Tibial artery (tissue), 4 donors: Measurements from ENCODE around the gene DDX4.

ENCODE experiments used
- DNase-seq, 2 donors: peaks; one replicate each; pipeline ENCODE4 v3.0.0-alpha.2; 2019
- H3K27ac ChIP-seq, 2 donors: fragments of 200-600 bp; sonication (generic) in 1 of 2; 1 replicate in 1 of 2; 2 replicates in 1 of 2; pipeline ENCODE4 v1.5.1; 2018 to 2019; ENCODE audit warnings: mild to moderate bottlenecking in 1 of 2
- H3K27me3 ChIP-seq, 2 donors: fragments of 200-600 bp; sonication (generic) in 1 of 2; one replicate each; pipeline versions ENCODE4 v1.5.1 to v1.6.0; 2016 to 2019
- H3K36me3 ChIP-seq, 3 donors: fragments of 200-600 bp; sonication (generic) in 2 of 3; one replicate each; pipeline ENCODE4 v1.5.1; 2016 to 2019; ENCODE audit warnings: mild to moderate bottlenecking in 2 of 3
- H3K4me1 ChIP-seq, 4 donors: fragments of 200-600 bp; sonication (generic) in 2 of 4; 1 replicate in 3 of 4; 2 replicates in 1 of 4; pipeline ENCODE4 v1.5.1; 2016 to 2019
- H3K4me3 ChIP-seq, 2 donors: fragments of 200-600 bp; sonication (generic) in 1 of 2; 1 replicate in 1 of 2; 2 replicates in 1 of 2; pipeline ENCODE4 v1.5.1; 2018 to 2019; ENCODE audit warnings: mild to moderate bottlenecking in 2 of 2
- H3K9me3 ChIP-seq, 3 donors: fragments of 200-600 bp; sonication (generic) in 1 of 3; one replicate each; pipeline ENCODE4 v1.5.1; 2016 to 2019
- CTCF ChIP-seq, 2 experiments: fragments of 200-600 bp in 1 of 2; fragments of 450-650 bp in 1 of 2; IDR thresholded peaks; one replicate each; pipeline ENCODE4 v1.5.1; 2017 to 2019; ENCODE audit warnings: antibody characterized with exemption in 2 of 2, mild to moderate bottlenecking in 1 of 2, moderate library complexity in 1 of 2
- intact Hi-C: fragments of 100-400 bp; cut with DNase I; formaldehyde crosslinking; loops from one replicate; pipeline ENCODE4 v1.15.0; 2023; ENCODE audit warnings: low total_unique reads

The DDX4 gene

GRCh38 chr5:55850839-55851674 is 113.2 kb downstream of the DDX4 start, which contains the start of gene IL31RA:
TSS of gene IL31RA (plus strand) at chr5:55851357. CDS start at chr5:55851571, 214 bp downstream.
- Histone ChIP-seq H3K4me3 (peak within 1 kb of the TSS in 1 of 2 donors; percentile 33), H3K9me3 (no peaks in the 10 kb centered on the region)

DNA sequence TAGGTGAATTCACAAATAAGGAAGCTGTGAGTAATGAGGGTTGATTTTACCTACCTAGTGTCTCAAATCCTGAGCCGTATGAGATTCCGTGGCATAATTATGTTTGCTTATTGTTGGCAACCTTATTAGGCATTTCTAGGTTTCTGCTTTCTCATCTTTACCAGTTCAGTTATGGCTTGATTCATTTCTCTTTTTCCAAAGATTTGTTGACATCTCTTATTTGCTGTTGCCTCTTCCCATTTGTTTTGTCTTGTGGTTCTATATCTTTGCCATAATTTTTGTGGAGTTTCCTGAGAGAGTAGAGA is 113.8 kb downstream of the DDX4 start:
- Histone ChIP-seq H3K4me3 (peak overlapping the region in 1 of 2 donors; percentile 33), H3K27ac (no peak overlapping the region), H3K36me3 (no peaks in the 10 kb centered on the region), H3K9me3 (no peaks in the 10 kb centered on the region), H3K4me1 (peaks cover 0 to 14% (median 0%) of the 10 kb centered on the region in 4 donors), H3K27me3 (no peaks in the 10 kb centered on the region)
- intact Hi-C loops = no loop called here
- TF ChIP-seq CTCF (IDR thresholded peaks at IDR 0.05) = no peak
- DNase-seq = no peak

More at GRCh38 chr5:55850839-55851674, 113.2 kb downstream of the DDX4 start, which contains the start of gene IL31RA:
- H3K27me3 ChIP-seq = no peaks in the 10 kb centered on the region
- intact Hi-C loops = no loop called here
- H3K36me3 ChIP-seq = no peaks in the 10 kb centered on the region
- no peak within 1 kb of the TSS for H3K27ac ChIP-seq
- TF ChIP-seq CTCF (IDR thresholded peaks at IDR 0.05) = no peak
- H3K4me1 ChIP-seq = peaks cover 0 to 14% (median 0%) of the 10 kb centered on the region in 4 donors
- no peak for DNase-seq

GRCh38 chr5:55852503-55852902 is 114.6 kb downstream of the DDX4 start:
- no peak overlapping the region for H3K4me3 ChIP-seq
- TF ChIP-seq CTCF (IDR thresholded peaks at IDR 0.05) = no peak
- intact Hi-C loops = no loop called here
- no peak for DNase-seq
- H3K27ac ChIP-seq = no peak overlapping the region
- H3K9me3 ChIP-seq = no peaks in the 10 kb centered on the region
- H3K27me3 ChIP-seq = no peaks in the 10 kb centered on the region
- peaks cover 0 to 14% (median 0%) of the 10 kb centered on the region in 4 donors for H3K4me1 ChIP-seq
- H3K36me3 ChIP-seq = no peaks in the 10 kb centered on the region

- Histone ChIP-seq H3K4me3 (no peak overlapping the region), H3K27ac (no peak overlapping the region), H3K36me3 (no peaks in the 10 kb centered on the region), H3K27me3 (no peaks in the 10 kb centered on the region), H3K9me3 (no peaks in the 10 kb centered on the region), H3K4me1 (peaks cover 0 to 14% (median 0%) of the 10 kb centered on the region in 4 donors)
- no peak for DNase-seq
- intact Hi-C loops = no loop called here
- no peak for TF ChIP-seq CTCF (IDR thresholded peaks at IDR 0.05)
Observed at GRCh38 chr5:55853041-55853670, 115.3 kb downstream of the DDX4 start.

- TF ChIP-seq CTCF (IDR thresholded peaks at IDR 0.05) = no peak
- no peaks in the 10 kb centered on the region for H3K36me3 ChIP-seq
- H3K4me3 ChIP-seq = no peak overlapping the region
- intact Hi-C loops = no loop called here
- peaks cover 0 to 14% (median 0%) of the 10 kb centered on the region in 4 donors for H3K4me1 ChIP-seq
- no peaks in the 10 kb centered on the region for H3K27me3 ChIP-seq
- H3K9me3 ChIP-seq = no peaks in the 10 kb centered on the region
- H3K27ac ChIP-seq = no peak overlapping the region
- DNase-seq = no peak
Observed at GRCh38 chr5:55853818-55854217, 116.0 kb downstream of the DDX4 start.
